Neural cell (in vitro differentiated cells): ENCODE data around the gene PIANP. TPM values are rescaled to one million over a fixed set of nuclear protein-coding genes. Genes with fewer than 3 reads are reported as not detected.
"Not testable (repeated sequence)": the region's sequence is repeated elsewhere in the genome, so short reads cannot be mapped to it uniquely, and the experiment has no call there.

ENCODE experiments used
- H2AFZ ChIP-seq: fragments of 200-600, 300-800 bp; sonication (generic), shearing (Covaris generic); 2 replicates; pipeline ENCODE4 v1.6.0; 2014; ENCODE audit warnings: low read depth, mild to moderate bottlenecking, antibody characterized with exemption, low read length, moderate library complexity
- H3F3A ChIP-seq: fragments of 200-600 bp; shearing (Covaris generic); 2 replicates; pipeline ENCODE4 v1.6.1; 2016; ENCODE audit warnings: mild to moderate bottlenecking, moderate library complexity, mixed read lengths, antibody characterized with exemption, low read length; ENCODE audit not compliant: insufficient read depth, poor library complexity, severe bottlenecking
- H3K27ac ChIP-seq: fragments of 200-600, 300-800 bp; sonication (generic), shearing (Covaris generic); 2 replicates; pipeline ENCODE4 v1.5.1; 2014; ENCODE audit warnings: mild to moderate bottlenecking, low read length, moderate library complexity
- H3K27me3 ChIP-seq: fragments of 300-800, 200-600 bp; sonication (generic), shearing (Covaris generic); 2 replicates; pipeline ENCODE4 v1.6.0; 2014; ENCODE audit warnings: mild to moderate bottlenecking, low read depth, low read length, moderate library complexity; ENCODE audit not compliant: insufficient read depth
- H3K36me3 ChIP-seq: fragments of 300-800, 200-600 bp; sonication (generic), shearing (Covaris generic); 2 replicates; pipeline ENCODE4 v1.5.1; 2014; ENCODE audit warnings: mild to moderate bottlenecking, antibody characterized with exemption, low read length, moderate library complexity; ENCODE audit not compliant: insufficient read depth
- H3K4me2 ChIP-seq: fragments of 300-800, 200-600 bp; sonication (generic), shearing (Covaris generic); 2 replicates; pipeline ENCODE4 v1.6.0; 2014; ENCODE audit warnings: mild to moderate bottlenecking, low read length
- H3K4me3 ChIP-seq: fragments of 300-800, 200-600 bp; sonication (generic), shearing (Covaris generic); 2 replicates; pipeline ENCODE4 v1.5.1; 2014; ENCODE audit warnings: mild to moderate bottlenecking, low read length, moderate library complexity
- H3K79me2 ChIP-seq: fragments of 200-600 bp; shearing (Covaris generic); replicated peaks from 2 replicates; pipeline ENCODE4 v1.6.0; 2014; ENCODE audit warnings: mild to moderate bottlenecking, low read length, moderate library complexity; ENCODE audit not compliant: insufficient read depth
- H3K9ac ChIP-seq: fragments of 300-800, 200-600 bp; sonication (generic), shearing (Covaris generic); 2 replicates; pipeline ENCODE4 v1.6.1; 2016; ENCODE audit warnings: mild to moderate bottlenecking, low read length, mixed read lengths
- H3K9me2 ChIP-seq: fragments of 200-600 bp; shearing (Covaris generic); 2 replicates; pipeline ENCODE4 v1.6.1; 2016; ENCODE audit warnings: mild to moderate bottlenecking, low read length, mixed read lengths; ENCODE audit not compliant: insufficient read depth
- H3K9me3 ChIP-seq: fragments of 200-600, 300-800 bp; sonication (generic), shearing (Covaris generic); 2 replicates; pipeline ENCODE4 v1.6.1; 2016; ENCODE audit warnings: mild to moderate bottlenecking, mixed run types, low read length, moderate library complexity, mixed read lengths
- H4K20me1 ChIP-seq: fragments of 200-600 bp; shearing (Covaris generic); 2 replicates; pipeline ENCODE4 v1.6.1; 2016; ENCODE audit warnings: mild to moderate bottlenecking, mixed run types; ENCODE audit not compliant: insufficient read depth
- EP300 ChIP-seq: fragments of 450-650 bp; conservative IDR thresholded peaks from 2 replicates; pipeline ENCODE4 v1.6.1; 2014; ENCODE audit warnings: antibody characterized with exemption, mild to moderate bottlenecking, moderate library complexity; ENCODE audit not compliant: poor library complexity, severe bottlenecking
- EZH2 ChIP-seq: fragments of 200-600, 300-800 bp; shearing (Covaris generic), sonication (generic); IDR thresholded peaks from 2 replicates; pipeline ENCODE4 v1.6.1; 2014; ENCODE audit warnings: antibody characterized with exemption, low read length, borderline replicate concordance, mild to moderate bottlenecking; ENCODE audit not compliant: insufficient read depth, poor library complexity, severe bottlenecking
- MXI1 ChIP-seq: fragments of 450-650 bp; conservative IDR thresholded peaks from 2 replicates; pipeline ENCODE4 v1.6.1; 2014; ENCODE audit warnings: antibody characterized with exemption, mild to moderate bottlenecking; ENCODE audit not compliant: poor library complexity, severe bottlenecking
- POLR2AphosphoS5 ChIP-seq: IDR thresholded peaks from 2 replicates; pipeline ENCODE4 v1.6.1; 2012
- RAD21 ChIP-seq: fragments of 450-650 bp; conservative IDR thresholded peaks from 2 replicates; pipeline ENCODE4 v1.6.1; 2014; ENCODE audit warnings: antibody characterized with exemption, mild to moderate bottlenecking, moderate library complexity
- SMC3 ChIP-seq: fragments of 450-650 bp; conservative IDR thresholded peaks from 2 replicates; pipeline ENCODE4 v1.6.1; 2014; ENCODE audit warnings: antibody characterized with exemption, mild to moderate bottlenecking, moderate library complexity; ENCODE audit not compliant: poor library complexity
- TAF1 ChIP-seq: IDR thresholded peaks from 2 replicates; pipeline ENCODE4 v1.6.1; 2012; ENCODE audit warnings: low read depth
- polyA plus RNA-seq: library from polyadenylated mRNA; depleted of rRNA; stranded (reverse); fragments of >200 nt; gene quantifications from 2 replicates; pipeline ENCODE4 v1.2.3, GENCODE V29; 2014
- TF ChIP-seq, protein P1 (sequence below): IDR thresholded peaks from 2 replicates; pipeline ENCODE4 v1.6.1; 2012; ENCODE audit warnings: borderline replicate concordance
- TF ChIP-seq, protein P2 (sequence below): fragments of 450-650 bp; IDR thresholded peaks from 2 replicates; pipeline ENCODE4 v1.5.1; 2014; ENCODE audit warnings: antibody characterized with exemption, mild to moderate bottlenecking, moderate library complexity; ENCODE audit not compliant: poor library complexity, severe bottlenecking

The PIANP gene
- polyA plus RNA-seq, 1 donor from 2014 or later = 4.4 TPM

DNA sequence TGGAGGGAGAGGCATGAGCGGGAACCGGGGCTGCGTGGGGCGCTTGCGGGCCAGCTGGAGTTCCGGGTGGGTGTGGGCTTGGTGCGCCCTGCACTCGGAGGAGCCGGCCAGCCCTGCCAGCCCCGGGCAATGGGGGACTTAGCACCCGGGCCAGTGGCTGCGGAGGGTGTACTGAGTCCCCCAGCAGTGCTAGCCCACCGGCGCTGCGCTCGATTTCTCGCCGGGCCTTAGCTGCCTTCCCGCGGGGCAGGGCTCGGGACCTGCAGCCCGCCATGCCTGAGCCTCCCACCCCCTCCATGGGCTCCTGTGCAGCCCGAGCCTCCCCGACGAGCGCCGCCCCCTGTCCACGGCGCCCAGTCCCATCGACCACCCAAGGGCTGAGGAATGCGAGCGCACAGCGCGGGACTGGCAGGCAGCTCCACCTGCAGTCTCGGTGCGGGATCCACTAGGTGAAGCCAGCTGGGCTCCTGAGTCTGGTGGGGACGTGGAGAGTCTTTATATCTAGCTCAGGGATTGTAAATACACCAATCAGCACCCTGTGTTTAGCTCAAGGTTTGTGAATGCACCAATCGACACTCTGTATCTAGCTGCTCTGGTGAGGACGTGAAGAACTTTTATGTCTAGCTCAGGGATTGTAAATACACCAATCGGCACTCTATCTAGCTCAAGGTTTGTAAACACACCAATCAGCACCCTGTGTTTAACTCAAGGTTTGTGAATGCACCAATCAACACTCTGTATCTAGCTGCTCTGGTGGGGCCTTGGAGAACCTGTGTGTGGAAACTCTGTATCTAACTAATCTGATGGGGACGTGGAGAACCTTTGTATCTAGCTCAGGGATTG lies 15.6 kb upstream of the PIANP start:
- not testable (repeated sequence) for H3K36me3 ChIP-seq, H3K79me2 ChIP-seq, H3K4me3 ChIP-seq, H4K20me1 ChIP-seq, H3K27me3 ChIP-seq, H3K9me2 ChIP-seq, H3F3A ChIP-seq, H3K9me3 ChIP-seq, H3K9ac ChIP-seq, H3K27ac ChIP-seq, H3K4me2 ChIP-seq, H2AFZ ChIP-seq

DNA sequence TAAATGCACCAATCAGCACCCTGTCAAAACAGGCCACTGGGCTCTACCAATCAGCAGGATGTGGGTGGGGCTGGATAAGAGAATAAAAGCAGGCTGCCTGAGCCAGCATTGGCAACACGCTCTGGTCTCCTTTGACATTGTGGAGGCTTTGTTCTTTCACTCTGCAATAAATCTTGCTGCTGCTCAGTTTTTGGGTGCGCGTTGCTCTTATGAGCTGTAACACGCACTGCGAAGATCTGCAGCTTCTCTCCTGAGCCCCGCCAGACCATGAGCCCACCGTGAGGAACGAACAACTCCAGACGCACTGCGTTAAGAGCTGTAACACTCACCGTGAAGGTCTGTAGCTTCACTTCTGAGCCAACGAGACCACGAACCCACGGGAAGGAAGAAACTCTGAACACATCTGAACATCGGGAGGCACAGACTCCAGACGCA lies 8.4 kb upstream of the PIANP start:
- Histone ChIP-seq H3K27me3 (no peaks in the 10 kb centered on the region), H3K4me3 (no peak overlapping the region), H2AFZ (no peak overlapping the region), H3K9me3 (no peaks in the 10 kb centered on the region), H3K4me2 (no peak overlapping the region), H3K27ac (no peak overlapping the region), H3K9me2 (no peaks in the 10 kb centered on the region), H3F3A (no peaks in the 10 kb centered on the region), H3K36me3 (no peaks in the 10 kb centered on the region), H3K79me2 (no peaks in the 10 kb centered on the region), H3K9ac (no peak overlapping the region), H4K20me1 (no peaks in the 10 kb centered on the region)
- no peak for TF ChIP-seq TAF1
- TF ChIP-seq MXI1 = no peak
- TF ChIP-seq POLR2AphosphoS5 = no peak
- TF ChIP-seq EZH2 = no peak
- TF ChIP-seq, protein P1, sequence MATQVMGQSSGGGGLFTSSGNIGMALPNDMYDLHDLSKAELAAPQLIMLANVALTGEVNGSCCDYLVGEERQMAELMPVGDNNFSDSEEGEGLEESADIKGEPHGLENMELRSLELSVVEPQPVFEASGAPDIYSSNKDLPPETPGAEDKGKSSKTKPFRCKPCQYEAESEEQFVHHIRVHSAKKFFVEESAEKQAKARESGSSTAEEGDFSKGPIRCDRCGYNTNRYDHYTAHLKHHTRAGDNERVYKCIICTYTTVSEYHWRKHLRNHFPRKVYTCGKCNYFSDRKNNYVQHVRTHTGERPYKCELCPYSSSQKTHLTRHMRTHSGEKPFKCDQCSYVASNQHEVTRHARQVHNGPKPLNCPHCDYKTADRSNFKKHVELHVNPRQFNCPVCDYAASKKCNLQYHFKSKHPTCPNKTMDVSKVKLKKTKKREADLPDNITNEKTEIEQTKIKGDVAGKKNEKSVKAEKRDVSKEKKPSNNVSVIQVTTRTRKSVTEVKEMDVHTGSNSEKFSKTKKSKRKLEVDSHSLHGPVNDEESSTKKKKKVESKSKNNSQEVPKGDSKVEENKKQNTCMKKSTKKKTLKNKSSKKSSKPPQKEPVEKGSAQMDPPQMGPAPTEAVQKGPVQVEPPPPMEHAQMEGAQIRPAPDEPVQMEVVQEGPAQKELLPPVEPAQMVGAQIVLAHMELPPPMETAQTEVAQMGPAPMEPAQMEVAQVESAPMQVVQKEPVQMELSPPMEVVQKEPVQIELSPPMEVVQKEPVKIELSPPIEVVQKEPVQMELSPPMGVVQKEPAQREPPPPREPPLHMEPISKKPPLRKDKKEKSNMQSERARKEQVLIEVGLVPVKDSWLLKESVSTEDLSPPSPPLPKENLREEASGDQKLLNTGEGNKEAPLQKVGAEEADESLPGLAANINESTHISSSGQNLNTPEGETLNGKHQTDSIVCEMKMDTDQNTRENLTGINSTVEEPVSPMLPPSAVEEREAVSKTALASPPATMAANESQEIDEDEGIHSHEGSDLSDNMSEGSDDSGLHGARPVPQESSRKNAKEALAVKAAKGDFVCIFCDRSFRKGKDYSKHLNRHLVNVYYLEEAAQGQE = no peak
- TF ChIP-seq SMC3 = no peak
- TF ChIP-seq RAD21 = no peak
- TF ChIP-seq, protein P2, sequence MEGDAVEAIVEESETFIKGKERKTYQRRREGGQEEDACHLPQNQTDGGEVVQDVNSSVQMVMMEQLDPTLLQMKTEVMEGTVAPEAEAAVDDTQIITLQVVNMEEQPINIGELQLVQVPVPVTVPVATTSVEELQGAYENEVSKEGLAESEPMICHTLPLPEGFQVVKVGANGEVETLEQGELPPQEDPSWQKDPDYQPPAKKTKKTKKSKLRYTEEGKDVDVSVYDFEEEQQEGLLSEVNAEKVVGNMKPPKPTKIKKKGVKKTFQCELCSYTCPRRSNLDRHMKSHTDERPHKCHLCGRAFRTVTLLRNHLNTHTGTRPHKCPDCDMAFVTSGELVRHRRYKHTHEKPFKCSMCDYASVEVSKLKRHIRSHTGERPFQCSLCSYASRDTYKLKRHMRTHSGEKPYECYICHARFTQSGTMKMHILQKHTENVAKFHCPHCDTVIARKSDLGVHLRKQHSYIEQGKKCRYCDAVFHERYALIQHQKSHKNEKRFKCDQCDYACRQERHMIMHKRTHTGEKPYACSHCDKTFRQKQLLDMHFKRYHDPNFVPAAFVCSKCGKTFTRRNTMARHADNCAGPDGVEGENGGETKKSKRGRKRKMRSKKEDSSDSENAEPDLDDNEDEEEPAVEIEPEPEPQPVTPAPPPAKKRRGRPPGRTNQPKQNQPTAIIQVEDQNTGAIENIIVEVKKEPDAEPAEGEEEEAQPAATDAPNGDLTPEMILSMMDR = no peak
- no peak for TF ChIP-seq EP300

DNA sequence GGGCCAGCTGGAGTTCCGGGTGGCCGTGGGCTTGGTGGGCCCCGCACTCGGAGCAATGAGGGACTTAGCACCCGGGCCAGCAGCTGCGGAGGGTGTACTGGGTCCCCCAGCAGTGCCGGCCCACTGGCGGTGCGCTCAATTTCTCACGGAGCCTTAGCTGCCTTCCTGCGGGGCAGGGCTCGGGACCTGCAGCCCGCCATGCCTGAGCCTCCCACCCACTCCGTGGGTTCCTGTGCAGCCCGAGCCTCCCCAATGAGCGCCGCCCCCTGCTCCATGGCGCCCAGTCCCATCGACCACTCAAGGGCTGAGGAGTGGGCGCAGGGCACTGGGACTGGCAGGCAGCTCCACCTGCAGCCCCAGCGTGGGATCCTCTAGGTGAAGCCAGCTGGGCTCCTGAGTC lies 7.7 kb upstream of the PIANP start:
- H3K27ac ChIP-seq, H3K36me3 ChIP-seq, H3K27me3 ChIP-seq, H4K20me1 ChIP-seq, H3K9me3 ChIP-seq, H2AFZ ChIP-seq, H3K79me2 ChIP-seq, H3F3A ChIP-seq, H3K4me3 ChIP-seq, H3K9ac ChIP-seq, H3K4me2 ChIP-seq, H3K9me2 ChIP-seq: not testable (repeated sequence)
